SK-N-SH treated with all-trans-retinoic acid at 6 μM for 48 hours (cell line): ENCODE data around the gene TRPM1.

Experiments
- ATAC-seq: fragments of 200-7000 bp; cut with Tn5 transposase; 3 replicates; pipeline ENCODE4 v1.9.1; 2020; ENCODE audit warnings: mild to moderate bottlenecking, moderate library complexity
- CREB5 ChIP-seq: fragments of 250-450 bp; sonication (Bioruptor Pico); IDR thresholded peaks from 2 replicates; pipeline ENCODE4 v1.5.1; 2020; ENCODE audit warnings: low read depth, mild to moderate bottlenecking, moderate library complexity
- CSRNP3 ChIP-seq: fragments of 250-450 bp; sonication (Bioruptor Pico); IDR thresholded peaks from 2 replicates; pipeline ENCODE4 v1.5.1; 2021; ENCODE audit warnings: mild to moderate bottlenecking, moderate library complexity
- ISL1 ChIP-seq: fragments of 250-450 bp; sonication (Bioruptor Pico); IDR thresholded peaks from 2 replicates; pipeline ENCODE4 v2.1.2; 2022; ENCODE audit warnings: mild to moderate bottlenecking, moderate library complexity
- OSR1 ChIP-seq: fragments of 250-450 bp; sonication (Bioruptor Pico); IDR thresholded peaks from 2 replicates; pipeline ENCODE4 v1.8.0; 2022; ENCODE audit warnings: moderate library complexity, mild to moderate bottlenecking, inconsistent platforms
- PATZ1 ChIP-seq: fragments of 250-450 bp; sonication (Bioruptor Pico); IDR thresholded peaks from 2 replicates; pipeline ENCODE4 v1.8.0; 2020; ENCODE audit warnings: mild to moderate bottlenecking, moderate library complexity, borderline replicate concordance
- POU6F1 ChIP-seq: fragments of 250-450 bp; sonication (Bioruptor Pico); IDR thresholded peaks from 2 replicates; pipeline ENCODE4 v1.8.0; 2021; ENCODE audit warnings: low read depth, mild to moderate bottlenecking, moderate library complexity, borderline replicate concordance
- PPARA ChIP-seq: fragments of 250-450 bp; sonication (Bioruptor Pico); IDR thresholded peaks from 2 replicates; pipeline ENCODE4 v1.5.0; 2020; ENCODE audit warnings: mild to moderate bottlenecking, borderline replicate concordance
- RARB ChIP-seq: fragments of 250-450 bp; sonication (Bioruptor Pico); IDR thresholded peaks from 2 replicates; pipeline ENCODE4 v1.8.0; 2021; ENCODE audit warnings: mild to moderate bottlenecking, moderate library complexity
- SNAI2 ChIP-seq: fragments of 250-450 bp; sonication (Bioruptor Pico); IDR thresholded peaks from 2 replicates; pipeline ENCODE4 v1.5.0; 2020; ENCODE audit warnings: mild to moderate bottlenecking, moderate library complexity
- TCF4 ChIP-seq: fragments of 250-450 bp; sonication (Bioruptor Pico); IDR thresholded peaks from 2 replicates; pipeline ENCODE4 v1.8.0; 2021; ENCODE audit warnings: mild to moderate bottlenecking, moderate library complexity, borderline replicate concordance
- TOX ChIP-seq: fragments of 250-450 bp; sonication (Bioruptor Pico); IDR thresholded peaks from 2 replicates; pipeline ENCODE4 v1.8.0; 2021; ENCODE audit warnings: mild to moderate bottlenecking, moderate library complexity, borderline replicate concordance
- ZC3H10 ChIP-seq: fragments of 250-450 bp; sonication (Bioruptor Pico); IDR thresholded peaks from 2 replicates; pipeline ENCODE4 v1.5.1; 2021; ENCODE audit warnings: mild to moderate bottlenecking, moderate library complexity
- ZFP3 ChIP-seq: fragments of 250-450 bp; sonication (Bioruptor Pico); IDR thresholded peaks from 2 replicates; pipeline ENCODE4 v1.5.0; 2020; ENCODE audit warnings: mild to moderate bottlenecking, moderate library complexity
- ZFP30 ChIP-seq: fragments of 450-650 bp; formaldehyde crosslinking; IDR thresholded peaks from 2 replicates; pipeline ENCODE4 v1.5.0; 2022; ENCODE audit warnings: mild to moderate bottlenecking, moderate library complexity
- ZNF565 ChIP-seq: fragments of 450-650 bp; formaldehyde crosslinking; conservative IDR thresholded peaks from 2 replicates; pipeline ENCODE4 v1.5.0; 2020; ENCODE audit warnings: low read depth, mild to moderate bottlenecking, moderate library complexity
- ZNF70 ChIP-seq: fragments of 450-650 bp; formaldehyde crosslinking; IDR thresholded peaks from 2 replicates; pipeline ENCODE4 v1.5.0; 2020; ENCODE audit warnings: mild to moderate bottlenecking, moderate library complexity
- ZNF8 ChIP-seq: fragments of 450-650 bp; formaldehyde crosslinking; IDR thresholded peaks from 2 replicates; pipeline ENCODE4 v1.5.0; 2020; ENCODE audit warnings: mild to moderate bottlenecking, moderate library complexity

Gene TRPM1

GRCh38 chr15:31049682-31050615 lies 51.6 kb downstream of the TRPM1 start:
- no peak for ATAC-seq
- TF ChIP-seq RARB (CRISPR knock-in tag) (no peak), PPARA (CRISPR knock-in tag) (no peak), ZC3H10 (CRISPR knock-in tag) (no peak), OSR1 (CRISPR knock-in tag) (no peak), ZNF70 (CRISPR knock-in tag) (no peak), ZFP3 (no peak)

- no peak for TF ChIP-seq PPARA (CRISPR knock-in tag)
- TF ChIP-seq CREB5: no peak
- no peak for TF ChIP-seq PATZ1
- no peak for TF ChIP-seq RARB (CRISPR knock-in tag)
- no peak for TF ChIP-seq ZC3H10 (CRISPR knock-in tag)
- TF ChIP-seq ZNF565 (CRISPR knock-in tag): no peak
- no peak for ATAC-seq
Observed at GRCh38 chr15:31049111-31049510, 52.4 kb downstream of the TRPM1 start.

GRCh38 chr15:31047437-31047836 lies 54.1 kb downstream of the TRPM1 start:
- TF ChIP-seq TOX (CRISPR knock-in tag) (no peak), ZFP3 (no peak), ZNF8 (no peak)
- ATAC-seq: no peak

- ATAC-seq: no peak
- TF ChIP-seq CREB5 (no peak), ZFP3 (no peak)
Observed at GRCh38 chr15:31046759-31047359, 54.7 kb downstream of the TRPM1 start.

GRCh38 chr15:31045606-31046005 lies 55.9 kb downstream of the TRPM1 start:
- no peak for TF ChIP-seq ZNF565 (CRISPR knock-in tag)
- no peak for TF ChIP-seq POU6F1 (CRISPR knock-in tag)
- no peak for TF ChIP-seq SNAI2
- TF ChIP-seq CREB5: no peak
- TF ChIP-seq ZFP30 (CRISPR knock-in tag): no peak
- TF ChIP-seq ISL1 (CRISPR knock-in tag): no peak
- TF ChIP-seq, all 23 proteins: peak for 0
- ATAC-seq: no peak

- TF ChIP-seq ZNF565 (CRISPR knock-in tag): no peak
- no peak for TF ChIP-seq CSRNP3 (CRISPR knock-in tag)
- no peak for TF ChIP-seq CREB5
- TF ChIP-seq PATZ1: no peak
- no peak for TF ChIP-seq TCF4 (CRISPR knock-in tag)
- TF ChIP-seq ZFP30 (CRISPR knock-in tag): no peak
- TF ChIP-seq, all 23 proteins: peak for 0
- no peak; the same call in 2 of the 3 replicates for ATAC-seq
Observed at GRCh38 chr15:31042751-31043150, 58.8 kb downstream of the TRPM1 start.
